AG10803 (cell line): ENCODE results near the gene GALNT10.

Experiments used
- DNase-seq: peaks from one replicate; pipeline ENCODE4 v3.0.0; 2010; ENCODE audit warnings: low read depth
- H3K4me3 ChIP-seq: 2 replicates; pipeline ENCODE4 v1.5.1; 2011; ENCODE audit warnings: mild to moderate bottlenecking, low read length, control low read depth
- CTCF ChIP-seq: conservative IDR thresholded peaks from 2 replicates; pipeline ENCODE4 v1.5.1; 2011; ENCODE audit warnings: mild to moderate bottlenecking, low read length, control low read depth, inconsistent platforms

The GALNT10 gene

GRCh38 chr5:154273963-154274827 is 83.7 kb downstream of the GALNT10 start:
- TF ChIP-seq CTCF: no peak
- no peak overlapping the region for H3K4me3 ChIP-seq
- no peak for DNase-seq

GRCh38 chr5:154274828-154275185 is 84.3 kb downstream of the GALNT10 start:
- no peak overlapping the region for H3K4me3 ChIP-seq
- TF ChIP-seq CTCF: no peak
- DNase-seq: peak; percentile 35

GRCh38 chr5:154275566-154275965 is 85.0 kb downstream of the GALNT10 start:
- no peak for TF ChIP-seq CTCF
- no peak for DNase-seq
- no peak overlapping the region for H3K4me3 ChIP-seq

GRCh38 chr5:154276261-154276972 is 85.9 kb downstream of the GALNT10 start:
- no peak overlapping the region for H3K4me3 ChIP-seq
- no peak for DNase-seq
- no peak for TF ChIP-seq CTCF

GRCh38 chr5:154276973-154277331 is 86.4 kb downstream of the GALNT10 start:
- H3K4me3 ChIP-seq: no peak overlapping the region
- no peak for TF ChIP-seq CTCF
- peak; percentile 98 for DNase-seq

- H3K4me3 ChIP-seq: no peak overlapping the region
- TF ChIP-seq CTCF: no peak
- DNase-seq: peak; percentile 25
These were observed 87.0 kb downstream of the GALNT10 start for GRCh38 chr5:154277499-154277898.

GRCh38 chr5:154278186-154278585 is 87.7 kb downstream of the GALNT10 start:
- TF ChIP-seq CTCF: no peak
- no peak overlapping the region for H3K4me3 ChIP-seq
- DNase-seq: peak; percentile 23
